Renal cortical epithelial cell (primary cell): ENCODE measurements around the gene CTNNA3. TPM values are rescaled to one million over a fixed set of nuclear protein-coding genes. Genes with fewer than 3 reads are reported as not detected.
A peak's percentile ranks its signal among the peaks of the same experiment; 100 is the strongest.
"Not testable (repeated sequence)": the region's sequence is repeated elsewhere in the genome, so short reads cannot be mapped to it uniquely, and the experiment has no call there.

Source experiments
- DNase-seq: peaks from one replicate; pipeline ENCODE4 v3.0.0-alpha.2; 2011; ENCODE audit warnings: low read depth
- total RNA-seq: library from RNA; depleted of rRNA; stranded (reverse); fragments of >200 nt; gene quantifications from 2 replicates; pipeline ENCODE4 v1.2.3, GENCODE V29; 2014

The CTNNA3 gene
- under 0.01 TPM in 1 of 2 replicates, not detected in the other for total RNA-seq

DNA sequence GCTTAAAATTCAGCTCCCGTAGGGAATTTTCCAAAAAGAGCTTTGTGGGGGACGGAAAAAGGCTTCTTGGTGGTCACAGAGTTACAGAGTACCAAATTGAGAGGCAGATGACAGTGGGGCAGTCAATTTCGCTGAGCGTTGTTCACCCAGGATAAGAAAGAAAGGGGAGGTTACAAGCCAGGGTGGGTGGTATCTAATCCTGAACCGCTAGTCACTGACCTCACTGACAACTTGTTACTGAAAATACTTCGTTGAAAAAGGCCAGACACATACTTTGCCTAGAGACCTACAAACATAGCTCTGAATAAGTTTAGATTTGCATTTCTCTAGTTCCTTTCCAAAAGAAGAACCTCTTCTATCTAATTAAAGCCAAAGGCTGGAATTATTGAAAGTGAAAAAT lies at the start of gene CTNNA3:
TSS of gene CTNNA3 (minus strand) at position 167 of the 400 bp plus-strand sequence.
- DNase-seq, result no peak

DNA sequence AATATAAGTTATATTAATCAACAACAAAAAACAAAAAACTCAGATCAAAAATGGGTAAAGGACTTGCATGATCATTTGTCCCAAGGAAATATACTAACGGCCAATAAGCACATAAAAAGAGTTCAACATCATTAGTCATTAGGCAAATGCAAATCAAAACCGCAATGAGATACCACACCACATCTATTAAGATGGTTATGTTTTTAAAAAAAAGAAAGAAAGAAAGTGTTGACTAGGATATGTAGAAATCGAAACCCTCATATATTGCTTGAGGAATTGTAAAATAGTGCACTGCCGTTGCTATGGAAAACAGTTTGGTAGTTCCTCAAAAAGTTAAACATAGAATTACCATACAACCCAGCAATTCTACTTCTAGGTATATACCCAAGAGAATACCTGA lies 39.4 kb upstream of the CTNNA3 start:
- DNase-seq, result no peak

DNA sequence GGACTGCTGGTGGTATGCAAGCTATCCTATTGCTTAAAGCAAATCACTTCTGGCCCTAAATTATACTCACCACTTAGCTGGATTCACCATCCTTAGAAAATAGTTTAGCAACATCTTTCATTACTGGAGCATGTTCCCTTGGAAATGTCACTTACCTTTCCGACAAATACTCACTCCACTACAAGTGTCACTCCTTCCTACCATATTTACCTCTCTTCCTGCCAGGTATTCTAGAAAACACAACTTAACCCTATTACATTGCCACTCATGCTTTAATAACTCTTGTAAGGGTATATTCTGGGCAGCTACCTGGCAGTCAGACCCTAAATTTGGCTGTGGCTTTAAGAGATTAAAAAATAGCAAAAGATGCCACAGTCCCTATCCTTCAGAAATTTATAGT lies 37.5 kb upstream of the CTNNA3 start:
- DNase-seq, result no peak

DNA sequence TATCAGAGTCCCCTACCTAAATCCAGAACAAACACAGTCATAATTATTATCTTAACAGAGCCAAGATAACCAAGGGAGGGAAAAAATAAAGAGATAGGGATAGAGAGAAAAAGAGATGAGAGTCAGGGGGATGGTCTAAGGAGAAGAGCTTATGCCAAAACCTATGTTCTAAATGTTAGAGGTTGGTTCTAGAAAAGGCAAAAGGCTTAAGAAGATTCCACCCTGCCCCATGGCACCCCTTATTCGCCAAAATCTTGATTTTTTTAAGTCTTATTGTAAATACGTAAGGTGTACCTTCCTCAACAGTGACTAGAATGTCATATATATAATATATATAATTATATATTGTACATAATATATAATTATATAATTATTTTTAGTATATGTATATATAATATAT lies 29.6 kb upstream of the CTNNA3 start:
- DNase-seq, result no peak

DNA sequence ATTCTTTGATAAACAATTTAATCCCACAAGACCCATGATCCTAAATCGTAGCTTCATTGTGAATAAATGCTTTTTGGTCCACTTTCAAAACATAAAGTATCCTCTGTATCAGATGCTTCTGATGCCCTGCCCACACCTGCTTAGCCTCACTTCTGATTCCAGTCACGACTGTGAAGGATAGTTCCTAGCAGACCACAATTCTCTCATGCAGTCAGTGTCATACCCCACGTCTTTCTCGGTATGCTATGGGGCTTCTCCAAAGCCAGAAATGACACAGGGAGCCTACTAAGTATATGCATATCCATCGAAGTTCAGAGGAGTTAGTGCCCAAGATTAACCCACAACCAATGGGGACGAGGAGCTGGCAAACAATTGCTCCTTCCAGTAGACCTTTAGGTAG lies 27.6 kb upstream of the CTNNA3 start:
- DNase-seq, result no peak

DNA sequence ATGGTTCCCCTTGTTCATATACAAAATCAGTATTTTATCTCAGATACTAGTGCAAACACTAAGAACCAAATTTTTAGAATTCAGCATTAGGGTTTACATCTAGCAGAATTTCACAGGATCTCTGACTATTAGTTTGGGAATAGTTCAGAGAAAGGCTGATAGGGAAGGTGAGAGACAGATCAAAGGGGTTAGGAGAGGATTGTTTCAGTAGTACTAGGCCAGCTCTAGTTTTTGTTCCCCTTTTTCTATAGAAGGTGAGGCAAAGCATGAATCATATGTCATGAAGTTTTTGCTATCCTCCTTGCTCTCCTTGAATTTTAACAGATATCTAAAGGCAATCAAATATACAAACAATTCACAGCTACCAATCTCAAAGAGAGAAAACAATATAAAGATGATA lies 26.1 kb upstream of the CTNNA3 start:
- DNase-seq, result no peak

DNA sequence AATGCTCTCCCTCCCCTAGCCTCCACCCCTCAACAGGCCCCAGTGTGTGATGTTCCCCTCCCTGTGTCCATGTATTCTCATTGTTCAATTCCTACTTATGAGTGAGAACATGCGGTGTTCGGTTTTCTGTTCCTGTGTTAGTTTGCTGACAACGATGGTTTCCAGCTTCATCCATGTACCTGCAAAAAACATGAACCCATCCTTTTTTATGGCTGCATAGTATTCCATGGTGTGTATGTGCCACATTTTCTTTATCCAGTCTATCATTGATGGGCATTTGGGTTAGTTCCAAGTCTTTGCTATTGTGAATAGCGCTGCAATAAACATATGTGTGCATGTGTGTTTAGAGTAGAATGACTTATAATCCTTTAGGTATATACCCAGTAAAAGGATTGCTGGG lies 20.5 kb upstream of the CTNNA3 start:
- not testable (repeated sequence) for DNase-seq

DNA sequence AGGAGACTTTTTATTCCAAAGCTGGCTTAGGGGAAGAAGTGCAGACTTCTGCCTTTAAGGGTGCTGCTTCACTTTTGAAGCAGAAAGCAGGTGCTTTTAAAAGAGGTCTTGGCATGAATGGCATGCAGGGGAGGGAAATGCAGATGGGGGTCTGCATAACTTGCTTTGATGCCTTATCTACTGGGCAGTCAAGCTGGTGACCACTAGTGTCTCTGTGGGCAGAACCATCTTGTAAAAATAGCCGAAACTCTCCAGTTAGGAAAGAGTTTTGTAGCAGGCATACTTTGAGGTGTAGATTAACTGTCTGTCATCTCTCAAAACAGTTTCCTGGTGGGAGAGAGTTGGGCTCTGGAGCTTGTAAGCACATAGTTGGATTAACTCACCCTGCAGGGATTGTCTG lies 9.9 kb upstream of the CTNNA3 start:
- no peak for DNase-seq

DNA sequence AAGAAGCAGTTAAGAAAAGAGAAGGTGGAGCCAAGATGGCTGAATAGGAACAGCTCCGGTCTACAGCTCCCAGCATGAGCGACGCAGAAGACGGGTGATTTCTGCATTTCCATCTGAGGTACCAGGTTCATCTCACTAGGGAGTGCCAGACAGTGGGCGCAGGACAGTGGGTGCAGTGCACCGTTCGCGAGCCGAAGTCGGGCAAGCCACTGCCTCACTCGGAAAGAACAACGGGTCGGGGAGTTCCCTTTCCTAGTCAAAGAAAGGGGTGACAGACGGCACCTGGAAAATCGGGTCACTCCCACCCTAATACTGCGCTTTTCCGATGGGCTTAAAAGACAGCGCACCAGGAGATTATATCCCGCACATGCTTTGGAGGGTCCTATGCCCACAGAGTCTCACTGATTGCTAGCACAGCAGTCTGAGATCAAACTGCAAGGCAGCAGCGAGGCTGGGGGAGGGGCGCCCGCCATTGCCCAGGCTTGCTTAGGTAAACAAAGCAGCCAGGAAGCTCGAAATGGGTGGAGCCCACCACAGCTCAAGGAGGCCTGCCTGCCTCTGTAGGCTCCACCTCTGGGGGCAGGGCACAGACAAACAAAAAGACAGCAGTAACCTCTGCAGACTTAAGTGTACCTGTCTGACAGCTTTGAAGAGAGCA lies 3.7 kb upstream of the CTNNA3 start:
- not testable (repeated sequence) for DNase-seq

DNA sequence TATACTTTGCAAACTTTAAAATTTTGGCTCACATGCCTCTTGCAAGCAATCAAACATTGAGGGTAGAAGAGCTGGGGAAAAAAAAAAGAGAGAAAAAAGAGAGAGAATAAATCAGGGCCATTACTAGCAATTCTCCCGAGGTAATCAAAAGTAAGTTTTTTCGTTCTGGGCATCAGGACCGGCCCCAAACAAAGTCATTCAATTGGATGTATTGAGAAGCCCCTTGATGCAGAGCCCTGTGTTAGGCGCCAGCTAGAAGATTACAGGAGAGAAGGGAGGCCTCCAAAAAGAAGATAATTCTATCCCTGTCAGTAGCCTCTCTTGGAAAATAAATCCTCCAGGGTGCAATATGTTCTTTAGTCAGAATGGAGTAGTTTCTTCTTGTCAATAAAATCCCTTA lies 2.2 kb upstream of the CTNNA3 start:
- no peak for DNase-seq

DNA sequence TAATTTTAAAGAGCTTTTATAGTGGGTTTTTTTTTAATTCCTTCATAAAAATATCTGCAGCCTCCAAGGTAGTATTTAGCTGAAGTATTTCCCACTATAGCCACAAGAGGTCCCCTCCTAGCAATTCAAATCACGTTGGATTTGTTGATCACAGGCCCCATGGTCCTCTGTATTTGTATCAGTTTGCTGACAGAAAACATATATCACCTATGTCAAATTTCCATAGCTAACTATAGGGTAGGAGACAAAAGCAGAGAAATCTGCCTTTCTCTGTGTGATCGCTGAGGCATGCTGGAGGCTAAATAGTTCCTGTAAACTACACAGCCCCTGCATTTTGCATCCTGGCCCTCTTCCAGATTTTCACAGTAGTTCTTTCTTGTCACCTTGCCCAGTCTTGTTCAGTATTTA lies 1.7 kb upstream of the CTNNA3 start:
- peak; percentile 65 for DNase-seq

DNA sequence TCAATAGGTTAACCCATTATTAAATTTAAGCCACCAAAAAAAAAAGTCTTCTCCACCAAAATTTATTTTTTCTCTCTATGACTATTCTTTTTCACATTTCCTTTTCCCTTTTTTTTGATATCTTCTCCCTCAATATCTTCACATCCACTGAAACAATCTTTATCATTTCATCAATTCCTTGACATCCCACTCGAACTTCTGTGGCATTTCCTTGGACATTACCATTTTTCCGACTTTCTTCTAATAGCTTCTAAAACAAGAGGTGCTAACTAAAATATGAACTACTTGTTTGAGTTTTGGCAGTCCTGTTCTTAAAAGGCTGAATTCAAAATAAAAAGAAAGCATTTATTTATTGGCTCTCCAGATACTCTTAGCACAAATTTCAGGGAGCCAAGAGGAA lies 684 bp upstream of the CTNNA3 start:
- DNase-seq, result no peak

DNA sequence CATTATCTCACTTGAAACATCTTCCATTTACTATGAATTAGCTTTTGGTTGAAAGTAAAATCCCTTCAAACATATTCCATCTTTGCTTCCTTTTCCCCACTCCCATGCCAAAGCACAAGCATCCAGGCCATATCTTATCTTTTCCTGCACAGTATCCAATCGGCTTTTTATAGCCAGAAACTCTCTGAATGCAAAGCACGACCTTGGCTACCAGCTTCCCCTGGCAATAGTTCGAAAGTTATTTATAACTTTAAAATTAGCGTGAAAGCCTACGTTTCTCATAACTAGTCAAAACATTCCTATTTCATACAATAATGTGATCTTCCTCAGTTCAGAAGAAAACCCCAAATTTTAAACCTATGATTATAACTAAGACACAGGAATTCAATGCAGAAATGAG lies 440 bp downstream of the CTNNA3 start:
- DNase-seq, result no peak

DNA sequence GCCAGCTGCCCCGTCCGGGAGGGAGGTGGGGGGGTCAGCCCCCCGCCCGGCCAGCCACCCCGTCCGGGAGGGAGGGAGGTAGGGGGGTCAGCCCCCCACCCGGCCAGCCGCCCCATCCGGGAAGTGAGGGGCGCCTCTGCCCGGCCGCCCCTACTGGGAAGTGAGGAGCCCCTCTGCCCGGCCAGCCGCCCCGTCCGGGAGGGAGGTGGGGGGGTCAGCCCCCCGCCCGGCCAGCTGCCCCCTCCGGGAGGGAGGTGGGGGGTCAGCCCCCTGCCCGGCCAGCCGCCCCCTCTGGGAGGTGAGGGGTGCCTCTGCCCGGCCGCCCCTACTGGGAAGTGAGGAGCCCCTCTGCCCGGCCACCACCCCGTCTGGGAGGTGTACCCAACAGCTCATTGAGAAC lies 4.1 kb downstream of the CTNNA3 start:
- DNase-seq, result not testable (repeated sequence)

DNA sequence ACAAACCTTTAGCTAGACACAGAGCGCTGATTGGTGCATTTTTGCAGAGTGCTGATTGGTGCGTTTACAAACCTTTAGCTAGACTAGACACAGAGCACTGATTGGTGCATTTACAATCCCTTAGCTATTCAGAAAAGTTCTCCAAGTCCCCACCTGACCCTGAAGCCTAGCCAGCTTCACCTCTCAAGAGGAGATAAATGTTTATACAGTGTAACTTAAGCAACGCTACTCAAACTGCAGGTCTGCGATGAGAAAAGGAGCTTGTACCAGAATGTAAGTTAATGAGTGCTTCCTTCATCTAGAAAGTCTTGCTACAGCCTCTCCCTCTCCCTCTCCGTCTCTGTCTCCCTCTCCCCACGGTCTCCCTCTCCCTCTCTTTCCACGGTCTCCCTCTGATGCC lies 5.5 kb downstream of the CTNNA3 start:
- DNase-seq, result not testable (repeated sequence)

DNA sequence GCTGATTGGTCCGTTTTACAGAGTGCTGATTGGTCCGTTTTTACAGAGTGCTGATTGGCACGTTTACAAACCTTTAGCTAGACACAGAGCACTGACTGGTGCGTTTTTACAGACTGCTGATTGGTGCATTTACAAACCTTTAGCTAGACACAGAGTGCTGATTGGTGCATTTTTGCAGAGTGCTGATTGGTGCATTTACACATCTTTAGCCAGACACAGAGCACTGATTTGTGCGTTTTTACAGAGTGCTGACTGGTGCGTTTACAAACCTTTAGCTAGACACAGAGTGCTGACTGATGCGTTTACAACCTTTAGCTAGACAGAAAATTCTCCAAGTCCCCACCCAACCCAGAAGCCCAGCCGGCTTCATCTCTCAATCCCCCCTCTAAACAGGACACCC lies 11.9 kb downstream of the CTNNA3 start:
- not testable (repeated sequence) for DNase-seq

DNA sequence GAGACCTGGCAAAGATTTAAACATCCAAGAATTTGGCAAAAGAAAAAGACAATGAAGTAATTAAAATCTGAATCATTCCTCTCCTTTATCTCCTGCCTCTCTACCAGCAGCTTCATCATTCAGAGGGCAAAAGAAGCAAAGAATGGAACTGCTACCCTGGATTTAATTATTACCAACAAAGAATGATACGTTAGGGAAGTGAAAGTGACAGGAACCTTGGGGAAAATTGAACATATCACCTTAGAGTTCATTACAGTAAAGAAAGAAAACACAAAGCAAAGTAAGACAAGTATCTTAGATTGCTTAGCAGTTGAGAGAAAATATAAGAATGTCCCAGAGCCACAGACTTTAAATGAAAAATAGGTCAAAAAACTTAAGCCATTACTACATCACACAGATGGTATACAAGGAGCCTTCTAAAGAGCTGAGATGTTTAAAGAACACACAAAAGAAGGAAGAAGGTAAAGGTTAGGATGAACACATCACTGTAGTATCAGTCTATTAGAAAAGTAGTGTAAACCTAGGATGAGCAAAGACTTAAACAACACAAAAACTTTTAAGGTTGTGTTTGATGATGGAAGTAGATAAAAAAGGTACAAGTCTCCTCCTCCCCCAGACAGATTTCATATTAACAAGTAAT lies 17.5 kb downstream of the CTNNA3 start:
- DNase-seq, result no peak

DNA sequence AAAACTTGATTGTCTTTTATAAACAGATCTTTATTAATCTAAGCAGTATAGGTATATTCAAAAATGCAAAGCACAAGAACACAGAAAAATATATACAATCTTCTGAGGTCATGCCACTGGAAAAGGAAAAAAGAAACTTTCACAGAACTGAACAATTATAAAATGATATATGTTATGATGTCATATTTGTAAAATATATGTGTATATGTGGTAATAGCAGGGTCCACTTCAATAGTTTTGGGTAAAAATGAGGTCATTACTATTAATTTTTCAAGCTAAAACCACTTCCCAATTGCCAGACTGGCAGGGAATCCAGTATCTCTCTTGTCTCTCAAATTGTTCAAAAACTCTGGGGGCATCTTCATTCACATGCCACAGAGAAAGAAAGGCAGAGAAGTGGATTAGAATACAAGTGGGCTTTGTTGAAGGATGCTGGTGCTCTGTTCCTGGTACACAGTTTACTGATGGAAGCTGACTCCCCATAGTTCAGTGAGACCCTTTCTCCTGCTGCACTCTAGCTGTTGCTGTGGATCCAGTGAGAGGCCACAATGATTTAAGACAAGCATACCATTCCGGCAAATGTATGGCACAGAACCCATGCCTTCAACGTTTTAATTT lies 19.7 kb downstream of the CTNNA3 start:
- no peak for DNase-seq

DNA sequence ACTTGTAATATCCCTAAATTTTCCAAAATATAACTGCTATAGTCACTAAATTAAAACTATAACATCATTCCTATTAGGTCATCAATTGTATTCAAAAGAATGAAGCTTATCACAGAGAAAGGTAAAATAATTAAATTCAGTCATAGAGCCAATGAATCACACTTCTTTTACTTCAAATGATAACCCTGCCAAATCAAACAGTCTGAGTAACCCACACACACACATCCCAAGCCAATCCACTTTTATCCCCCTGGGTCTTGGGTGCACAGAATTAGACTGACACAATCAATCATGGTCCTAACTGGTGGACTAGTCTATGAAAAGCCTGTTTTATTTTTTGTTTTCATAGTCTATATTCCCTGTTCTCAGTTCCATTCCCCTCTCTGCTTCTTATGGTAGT lies 25.6 kb downstream of the CTNNA3 start:
- DNase-seq, result no peak

DNA sequence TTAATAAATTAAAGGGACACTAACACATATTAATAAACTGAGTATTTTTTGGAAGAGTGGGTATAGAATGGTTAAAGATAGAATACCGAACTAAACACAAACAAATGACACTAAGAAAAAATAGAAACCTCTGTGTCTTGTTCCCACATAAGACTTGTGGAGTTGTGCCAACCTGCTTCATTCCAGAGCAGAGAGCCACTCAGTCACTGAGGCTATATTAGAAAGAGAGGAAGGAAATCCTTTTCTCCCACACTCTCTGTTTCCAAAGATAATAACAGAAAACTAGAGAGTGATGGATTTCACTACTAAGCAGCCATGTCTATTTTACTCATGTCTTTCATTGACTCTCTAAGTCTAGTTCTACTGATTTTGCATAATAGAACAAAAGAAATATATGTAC lies 26.0 kb downstream of the CTNNA3 start:
- DNase-seq, result no peak

DNA sequence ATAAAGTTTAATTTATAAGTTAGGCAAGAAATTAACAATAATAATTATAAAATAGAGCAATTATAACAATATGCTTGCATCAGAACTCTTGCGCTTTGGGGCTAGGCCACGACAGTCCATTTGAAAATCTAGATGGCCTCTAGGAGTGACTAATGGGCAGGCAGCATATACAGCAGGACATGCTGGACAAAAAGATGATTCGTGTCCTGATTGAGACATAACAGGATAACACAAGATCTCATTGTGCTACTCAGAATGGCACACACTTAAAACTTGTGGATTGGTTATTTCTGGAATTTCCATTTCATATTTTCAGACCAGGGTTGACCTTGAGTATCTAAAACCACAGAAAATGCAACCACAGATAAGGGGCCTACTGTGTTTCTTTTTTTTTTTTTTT lies 27.5 kb downstream of the CTNNA3 start:
- no peak for DNase-seq

DNA sequence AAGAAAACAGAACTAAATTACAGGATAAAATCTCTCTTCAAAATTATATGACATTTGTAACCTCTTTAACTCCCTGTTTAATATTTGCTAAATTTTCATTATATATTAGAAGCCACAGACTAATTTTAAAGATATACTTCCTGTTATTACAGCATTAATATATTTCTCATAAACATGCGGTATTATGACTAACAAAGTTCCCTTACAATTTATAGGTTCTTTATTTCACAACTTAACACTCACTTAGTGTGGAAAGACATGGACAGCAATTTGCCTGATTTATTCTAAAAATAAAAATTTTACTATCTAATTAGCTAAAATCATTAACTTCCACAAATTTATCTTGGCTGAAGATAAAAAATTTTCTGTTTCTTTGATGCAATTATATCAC lies 29.0 kb downstream of the CTNNA3 start:
- DNase-seq, result no peak

DNA sequence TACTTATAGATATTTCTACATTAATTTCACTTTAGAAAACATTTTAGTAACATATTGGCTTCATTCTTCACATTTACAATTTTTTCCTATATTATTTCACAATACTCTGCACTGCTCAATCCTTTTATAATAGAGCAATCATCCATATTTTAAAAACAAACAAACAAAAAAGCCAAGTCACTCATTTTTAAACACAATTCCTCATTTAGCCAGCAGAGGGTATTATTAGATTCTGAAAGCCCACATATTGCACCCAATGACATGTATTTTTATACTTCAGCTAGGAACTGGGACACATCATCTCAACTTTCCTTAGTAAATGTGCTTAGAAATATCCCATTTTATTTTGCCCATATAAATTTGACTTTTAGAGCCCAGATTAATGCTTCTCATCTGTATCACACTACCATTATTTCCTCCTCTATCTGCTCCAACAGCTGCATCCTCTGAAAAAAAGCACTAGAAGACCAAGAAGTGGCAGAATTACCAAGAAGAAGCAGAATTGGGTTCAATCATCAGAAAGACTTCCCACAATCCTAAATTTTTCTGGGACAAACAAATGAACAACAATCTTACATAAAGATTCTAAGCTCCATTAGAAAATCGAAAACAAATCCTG lies 29.5 kb downstream of the CTNNA3 start:
- peak; percentile 37 for DNase-seq
